H1 (cell line): Measurements from ENCODE around the gene NAIF1. TPM values are rescaled to one million over a fixed set of nuclear protein-coding genes. Genes with fewer than 3 reads are reported as not detected.

ENCODE experiments used
- CTCF ChIA-PET: fragments of 300-600 bp; sonication (Branson Sonifier 250); formaldehyde crosslinking; loops from one replicate; lab custom pipeline; 2021; ENCODE audit not compliant: partially characterized antibody; lab: Charles Lee
- POLR2A ChIA-PET: fragments of 300-600 bp; sonication (Branson Sonifier 250); formaldehyde crosslinking; loops from one replicate; lab custom pipeline; 2021; ENCODE audit warnings: inconsistent platforms; ENCODE audit not compliant: partially characterized antibody; lab: Charles Lee
- DNase-seq, 2 experiments: peaks; one replicate each; pipeline versions ENCODE4 v3.0.0 to v3.0.0-alpha.2; 2010 to 2022; ENCODE audit warnings: low spot score in 2 of 2, low read depth in 1 of 2, mixed read lengths in 1 of 2
- FAIRE-seq: peaks from 2 replicates; lab custom pipeline; 2011; peaks lifted over from hg19 to GRCh38; lab: Jason Lieb, UNC
- H2AFZ ChIP-seq: 2 replicates; pipeline ENCODE4 v1.8.1; 2012; ENCODE audit warnings: low read length, inconsistent platforms
- H2AK5ac ChIP-seq: 2 replicates; pipeline ENCODE4 v1.6.1; 2013; ENCODE audit warnings: low read depth, low read length
- H2BK120ac ChIP-seq: replicated peaks from 2 replicates; pipeline ENCODE3; 2013; ENCODE audit warnings: low read depth, low read length, inconsistent platforms
- H2BK12ac ChIP-seq: 2 replicates; pipeline ENCODE4 v1.6.1; 2013; ENCODE audit warnings: low read depth, low read length
- H2BK15ac ChIP-seq: 2 replicates; pipeline ENCODE4 v1.6.1; 2013; ENCODE audit warnings: low read length
- H2BK20ac ChIP-seq: 2 replicates; pipeline ENCODE4 v1.6.1; 2013; ENCODE audit warnings: low read length
- H2BK5ac ChIP-seq: 2 replicates; pipeline ENCODE4 v1.6.1; 2013; ENCODE audit warnings: low read depth, low read length
- H3K14ac ChIP-seq: 2 replicates; pipeline ENCODE4 v1.6.1; 2013; ENCODE audit warnings: inconsistent platforms; ENCODE audit not compliant: insufficient read length
- H3K18ac ChIP-seq: 2 replicates; pipeline ENCODE4 v1.6.1; 2013; ENCODE audit warnings: low read length; ENCODE audit errors: extremely low read depth
- H3K23ac ChIP-seq: 2 replicates; pipeline ENCODE4 v1.6.1; 2013; ENCODE audit warnings: inconsistent platforms; ENCODE audit not compliant: insufficient read length
- H3K23me2 ChIP-seq: 2 replicates; pipeline ENCODE4 v1.6.1; 2013; ENCODE audit warnings: low read depth, low read length
- H3K27ac ChIP-seq: 2 replicates; pipeline ENCODE4 v1.6.1; 2011; ENCODE audit warnings: low read depth, low read length, inconsistent platforms
- H3K27me3 ChIP-seq, 4 experiments: replicated peaks in 1 of 4; 1 replicate in 1 of 4; 2 replicates in 3 of 4; pipeline versions ENCODE4 v1.6.1 to v1.8.1; 2011 to 2013; ENCODE audit warnings: low read length in 3 of 4, mild to moderate bottlenecking in 3 of 4, inconsistent platforms in 2 of 4, mixed read lengths in 2 of 4, moderate library complexity in 1 of 4; ENCODE audit not compliant: control insufficient read depth in 3 of 4, insufficient read depth in 3 of 4; ENCODE audit errors: extremely low read depth in 1 of 4
- H3K36me3 ChIP-seq, 4 experiments: 2 replicates each; pipeline versions ENCODE4 v1.6.1 to v1.8.1; 2011 to 2013; ENCODE audit warnings: mild to moderate bottlenecking in 4 of 4, low read length in 3 of 4, moderate library complexity in 2 of 4, control low read depth in 1 of 4, inconsistent platforms in 1 of 4; ENCODE audit not compliant: insufficient read depth in 4 of 4, control insufficient read depth in 2 of 4
- H3K4ac ChIP-seq: replicated peaks from 2 replicates; pipeline ENCODE3; 2013; ENCODE audit warnings: low read length, low read depth, mixed read lengths, inconsistent platforms; ENCODE audit not compliant: insufficient read length
- H3K4me1 ChIP-seq, 4 experiments: replicated peaks in 1 of 4; 1 replicate in 1 of 4; 2 replicates in 3 of 4; pipeline versions ENCODE4 v1.6.1 to v1.8.1; 2011 to 2013; ENCODE audit warnings: low read length in 3 of 4, inconsistent platforms in 2 of 4, mixed read lengths in 1 of 4; ENCODE audit not compliant: insufficient read depth in 4 of 4, control insufficient read depth in 3 of 4
- H3K4me2 ChIP-seq, 2 experiments: 2 replicates each; pipeline versions ENCODE4 v1.6.1 to v1.8.1; 2011 to 2013; ENCODE audit warnings: low read depth in 2 of 2, low read length in 2 of 2, control low read depth in 1 of 2, inconsistent platforms in 1 of 2, mild to moderate bottlenecking in 1 of 2; ENCODE audit not compliant: insufficient read depth in 1 of 2
- H3K4me3 ChIP-seq, 4 experiments: fragments of 200-600, 300-600 bp in 1 of 4; sonication (generic), shearing (Covaris generic), sonication (Bioruptor Twin) in 1 of 4; 2 replicates each; pipeline versions ENCODE4 v1.5.1 to v1.8.1; 2011 to 2016; ENCODE audit warnings: low read length in 4 of 4, low read depth in 3 of 4, control low read depth in 2 of 4, inconsistent platforms in 2 of 4, mild to moderate bottlenecking in 2 of 4, mixed read lengths in 1 of 4, moderate library complexity in 1 of 4; ENCODE audit not compliant: insufficient read depth in 2 of 4; ENCODE audit errors: extremely low read depth in 1 of 4
- H3K56ac ChIP-seq: replicated peaks from 2 replicates; pipeline ENCODE3; 2013; ENCODE audit warnings: low read depth, mild to moderate bottlenecking, mixed read lengths, low read length, inconsistent platforms; ENCODE audit not compliant: insufficient read length
- H3K79me1 ChIP-seq: 2 replicates; pipeline ENCODE4 v1.6.1; 2013; ENCODE audit warnings: low read depth, low read length, control low read depth
- H3K79me2 ChIP-seq, 2 experiments: 2 replicates each; pipeline versions ENCODE4 v1.6.1 to v1.8.1; 2012 to 2013; ENCODE audit warnings: low read length in 2 of 2, mild to moderate bottlenecking in 2 of 2, inconsistent platforms in 1 of 2; ENCODE audit not compliant: insufficient read depth in 2 of 2, control insufficient read depth in 1 of 2
- H3K9ac ChIP-seq, 4 experiments: replicated peaks in 1 of 4; 1 replicate in 1 of 4; 2 replicates in 3 of 4; pipeline versions ENCODE4 v1.6.1 to v1.8.1; 2011 to 2013; ENCODE audit warnings: low read depth in 3 of 4, low read length in 3 of 4, control low read depth in 2 of 4, mild to moderate bottlenecking in 2 of 4, moderate library complexity in 2 of 4, inconsistent platforms in 1 of 4; ENCODE audit errors: extremely low read depth in 1 of 4
- H3K9me3 ChIP-seq, 2 experiments: 2 replicates each; pipeline versions ENCODE4 v1.6.1 to v1.8.1; 2012 to 2013; ENCODE audit warnings: mild to moderate bottlenecking in 2 of 2, moderate library complexity in 2 of 2, control low read depth in 1 of 2, inconsistent platforms in 1 of 2, low read depth in 1 of 2, low read length in 1 of 2, mixed read lengths in 1 of 2; ENCODE audit not compliant: insufficient read depth in 2 of 2
- H4K20me1 ChIP-seq, 2 experiments: replicated peaks in 1 of 2; 2 replicates each; pipeline versions ENCODE3 to v1.8.1; 2011 to 2013; ENCODE audit warnings: inconsistent platforms in 2 of 2, low read length in 2 of 2, mild to moderate bottlenecking in 1 of 2; ENCODE audit not compliant: insufficient read depth in 2 of 2, control insufficient read depth in 1 of 2
- H4K5ac ChIP-seq: 2 replicates; pipeline ENCODE4 v1.6.1; 2013; ENCODE audit warnings: low read length, low read depth, mixed read lengths, inconsistent platforms; ENCODE audit not compliant: insufficient read length
- H4K8ac ChIP-seq: 2 replicates; pipeline ENCODE4 v1.8.0; 2013; ENCODE audit warnings: mild to moderate bottlenecking, moderate library complexity, low read length, inconsistent platforms; ENCODE audit not compliant: insufficient read depth; ENCODE audit errors: extremely low read depth
- H4K91ac ChIP-seq: replicated peaks from 2 replicates; pipeline ENCODE3; 2013; ENCODE audit warnings: low read length, mixed read lengths, inconsistent platforms; ENCODE audit not compliant: insufficient read length
- ASH2L ChIP-seq: fragments of 200-600, 300-600 bp; sonication (generic); IDR thresholded peaks from one replicate; pipeline ENCODE4 v1.7.1; 2017; ENCODE audit warnings: low read length
- BCL11A ChIP-seq, 2 experiments: IDR thresholded peaks; one replicate each; pipeline ENCODE4 v1.6.1; 2011; ENCODE audit warnings: low read depth in 2 of 2, low read length in 2 of 2, mild to moderate bottlenecking in 2 of 2
- POLR2AphosphoS5 ChIP-seq: IDR thresholded peaks from 2 replicates; pipeline ENCODE4 v1.6.1; 2011; ENCODE audit warnings: low read depth, low read length
- RBBP5 ChIP-seq: IDR thresholded peaks from 2 replicates; pipeline ENCODE4 v1.7.1; 2012; ENCODE audit warnings: low read depth, mild to moderate bottlenecking, inconsistent platforms, low read length, moderate library complexity, borderline replicate concordance
- SIRT6 ChIP-seq: IDR thresholded peaks from one replicate; pipeline ENCODE4 v1.7.1; 2012; ENCODE audit warnings: low read length, inconsistent platforms
- SP4 ChIP-seq: IDR thresholded peaks from 2 replicates; pipeline ENCODE4 v1.6.1; 2012; ENCODE audit warnings: low read length, inconsistent platforms
- WGBS, 2 experiments: shearing (Covaris generic) in 1 of 2; methylation state at CpG; one replicate each; pipeline versions ENCODE4 v1.1.6 to v1.1.7; 2013 to 2015; ENCODE audit warnings: low lambda C conversion rate in 2 of 2, mixed read lengths in 2 of 2, inconsistent platforms in 1 of 2, low coverage in 1 of 2, missing lambda C conversion rate in 1 of 2; ENCODE audit not compliant: insufficient replicate concordance in 2 of 2, insufficient coverage in 1 of 2, insufficient read length in 1 of 2; ENCODE audit errors: extremely low coverage in 1 of 2, missing lambda C conversion rate in 1 of 2; 5-methylcytosine and 5-hydroxymethylcytosine counted together
- polyA plus RNA-seq, 7 experiments: library from polyadenylated mRNA; depleted of rRNA in 3 of 7; stranded (reverse) in 5 of 7; unstranded in 2 of 7; fragments of >200 nt in 5 of 7; fragments of 200-250 nt in 2 of 7; gene quantifications; 1 replicate in 5 of 7; 2 replicates in 1 of 7; 4 replicates in 1 of 7; pipeline versions ENCODE4 v1.2.1 to v1.2.3, GENCODE V29; 2011 to 2013; ENCODE audit warnings: missing spikeins in 2 of 7, mixed read lengths in 2 of 7
- total RNA-seq: library from RNA; stranded (reverse); fragmentation: NEBNext Ultra II Directional; extraction: Animal tissue kit (Norgen Biotek cat#: 25700); gene quantifications from 2 replicates; pipeline ENCODE4 v1.2.1, GENCODE V29; 2021
- TF ChIP-seq, protein P1 (sequence below): IDR thresholded peaks from 2 replicates; pipeline ENCODE4 v1.6.1; 2012; ENCODE audit warnings: inconsistent platforms

The NAIF1 gene
- total and polyA plus RNA-seq, 2 of the 8 experiments (the other 6 are each of a cell fraction or from before 2014, with no cell fraction given) = 8.7 to 9.0 TPM

DNA sequence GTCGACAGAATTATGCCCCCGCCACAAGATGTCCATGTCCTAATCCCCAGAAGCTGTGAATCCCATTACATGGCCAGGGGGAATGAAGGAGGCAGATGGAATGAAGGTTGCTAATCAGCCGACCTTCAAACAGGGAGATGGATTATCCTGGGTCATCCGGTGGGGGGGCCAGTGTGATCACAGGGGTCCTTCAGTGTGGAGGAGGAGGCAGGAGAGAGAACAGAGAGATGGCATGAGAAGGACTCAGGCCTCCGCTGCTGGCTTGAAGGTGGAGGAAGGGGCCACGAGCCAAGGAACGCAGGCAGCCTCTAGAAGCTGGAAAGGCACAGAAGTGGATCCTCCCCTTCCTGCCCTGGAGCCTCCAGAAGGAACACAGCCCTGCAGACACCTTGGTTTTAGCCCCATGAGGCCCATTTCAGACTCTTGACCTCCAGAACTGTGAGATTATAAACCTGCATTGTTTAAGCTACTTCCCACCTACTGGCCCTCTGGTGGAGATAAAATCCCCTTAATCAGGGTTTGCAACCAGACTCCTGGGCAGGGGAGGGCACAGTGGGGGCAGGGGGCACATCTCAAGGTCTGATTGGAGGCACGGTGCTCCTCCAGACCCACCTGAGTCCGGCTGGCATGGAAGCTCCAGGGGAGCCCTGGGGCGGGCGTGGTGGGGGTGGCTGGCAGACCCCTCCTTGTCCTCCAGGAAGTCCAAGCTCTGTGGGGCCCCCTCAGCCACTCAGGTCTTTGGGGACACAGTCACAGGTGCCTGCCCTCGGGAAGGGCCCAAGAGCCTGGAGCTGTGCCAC is 46.6 kb upstream of the NAIF1 start:
- H4K91ac ChIP-seq = no peak overlapping the region
- H3K27ac ChIP-seq = no peak overlapping the region
- no peaks in the 10 kb centered on the region for H3K27me3 ChIP-seq
- ChIA-PET POLR2A (interaction anchor here (3.8 to 5.9 kb wide), 2 partner anchors 11 to 12 kb away, joined by 14 to 119 read pairs; partner anchors contain the start of gene PTGES2), CTCF (interaction anchor here (0.6 to 9.1 kb wide), 9 partner anchors 12 to 349 kb away, joined by 3 to 114 read pairs (median 5); no protein-coding TSS in a partner anchor)
- H2BK20ac ChIP-seq = no peak overlapping the region
- H3K79me1 ChIP-seq = no peaks in the 10 kb centered on the region
- FAIRE-seq (no peak), DNase-seq (no peak)
- H4K20me1 ChIP-seq = peaks cover 0 to 8% of the 10 kb centered on the region in 2 experiments
- WGBS, 2 experiments = 96% methylated on average over 11 of the region's 12 CpGs; no CpG with 5 or more reads in 1 of the 2 experiments
- no peak overlapping the region for H2AK5ac ChIP-seq
- no peak overlapping the region for H3K56ac ChIP-seq
- H3K79me2 ChIP-seq = no peaks in the 10 kb centered on the region
- H3K9me3 ChIP-seq = no peaks in the 10 kb centered on the region
- no peak overlapping the region for H4K5ac ChIP-seq
- H3K4me2 ChIP-seq = no peak overlapping the region
- H3K4me3 ChIP-seq = no peak overlapping the region
- no peak overlapping the region for H2BK5ac ChIP-seq
- peaks cover 0 to 4% (median under 1%) of the 10 kb centered on the region in 4 experiments; a peak in 3 of 7 replicates for H3K4me1 ChIP-seq
- no peak overlapping the region for H3K14ac ChIP-seq
- H2BK15ac ChIP-seq = no peak overlapping the region
- H2BK12ac ChIP-seq = no peak overlapping the region
- no peak overlapping the region for H3K23ac ChIP-seq
- H2BK120ac ChIP-seq = no peak overlapping the region
- no peaks in the 10 kb centered on the region for H3K23me2 ChIP-seq
- peaks cover 0 to 3% (median 0%) of the 10 kb centered on the region in 4 experiments; a peak in 3 of 8 replicates for H3K36me3 ChIP-seq
- H4K8ac ChIP-seq = peak overlapping the region; percentile 42; the same call in 1 of the 2 replicates
- H3K18ac ChIP-seq = no peak overlapping the region
- no peak overlapping the region for H3K4ac ChIP-seq
- H3K9ac ChIP-seq = no peak overlapping the region
- H2AFZ ChIP-seq = no peak overlapping the region
- TF ChIP-seq POLR2AphosphoS5 = no peak
- TF ChIP-seq RBBP5 = no peak
- no peak for TF ChIP-seq SIRT6
- TF ChIP-seq ASH2L = no peak
- TF ChIP-seq SP4 = no peak
- TF ChIP-seq BCL11A (IDR thresholded peaks at IDR 0.05; ENCODE audit: low read depth in 2 of 2, low read length in 2 of 2) = no peak
- TF ChIP-seq, protein P1, sequence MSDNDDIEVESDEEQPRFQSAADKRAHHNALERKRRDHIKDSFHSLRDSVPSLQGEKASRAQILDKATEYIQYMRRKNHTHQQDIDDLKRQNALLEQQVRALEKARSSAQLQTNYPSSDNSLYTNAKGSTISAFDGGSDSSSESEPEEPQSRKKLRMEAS = no peak
